Type B pancreatic cell (in vitro differentiated cells): ENCODE results near the gene SVBP. TPM values are rescaled to one million over a fixed set of nuclear protein-coding genes. Genes with fewer than 3 reads are reported as not detected.

Experiments
- DNase-seq: peaks from one replicate; pipeline ENCODE4 v3.0.0; 2021; ENCODE audit warnings: mixed read lengths; ENCODE audit not compliant: unreplicated experiment; ENCODE audit errors: extremely low spot score
- H3K27ac Mint-ChIP-seq: 2 replicates; pipeline ENCODE4 v1.8.0; 2021; ENCODE audit warnings: mild to moderate bottlenecking, mixed read lengths
- H3K27me3 Mint-ChIP-seq: 2 replicates; pipeline ENCODE4 v1.8.0; 2021; ENCODE audit warnings: mixed read lengths
- H3K36me3 Mint-ChIP-seq: 2 replicates; pipeline ENCODE4 v1.8.0; 2021; ENCODE audit warnings: mixed read lengths
- H3K4me1 Mint-ChIP-seq: one replicate; pipeline ENCODE4 v1.8.0; 2021; ENCODE audit warnings: mixed read lengths; ENCODE audit not compliant: unreplicated experiment
- H3K4me3 Mint-ChIP-seq: 2 replicates; pipeline ENCODE4 v1.8.0; 2021; ENCODE audit warnings: mild to moderate bottlenecking, mixed read lengths
- H3K9me3 Mint-ChIP-seq: 2 replicates; pipeline ENCODE4 v1.8.0; 2021; ENCODE audit warnings: mixed read lengths
- CTCF ChIP-seq: fragments of 200-600 bp; sonication (generic); conservative IDR thresholded peaks from 2 replicates; pipeline ENCODE4 v1.5.0; 2021; ENCODE audit warnings: antibody characterized with exemption, mild to moderate bottlenecking
- total RNA-seq: library from RNA; stranded (reverse); gene quantifications from 2 replicates; pipeline ENCODE4 v1.2.1, GENCODE V29; 2021; ENCODE audit warnings: low replicate concordance

The SVBP gene
- total RNA-seq, 1 donor from 2014 or later, result 42.9 TPM

GRCh38 chr1:42830631-42831030 lies 13.4 kb upstream of the SVBP start:
- no peak for DNase-seq
- H3K27ac Mint-ChIP-seq, result no peak overlapping the region
- H3K4me3 Mint-ChIP-seq, result no peak overlapping the region
- TF ChIP-seq CTCF, result no peak
- no peaks in the 10 kb centered on the region for H3K9me3 Mint-ChIP-seq
- H3K36me3 Mint-ChIP-seq, result no peaks in the 10 kb centered on the region
- H3K4me1 Mint-ChIP-seq, result peaks cover 10% of the 10 kb centered on the region
- H3K27me3 Mint-ChIP-seq, result no peaks in the 10 kb centered on the region

GRCh38 chr1:42825036-42825851 lies 8.0 kb upstream of the SVBP start:
- no peak overlapping the region for H3K27ac Mint-ChIP-seq
- H3K27me3 Mint-ChIP-seq, result no peaks in the 10 kb centered on the region
- H3K36me3 Mint-ChIP-seq, result no peaks in the 10 kb centered on the region
- peaks cover 22% of the 10 kb centered on the region for H3K4me1 Mint-ChIP-seq
- TF ChIP-seq CTCF, result no peak
- no peak for DNase-seq
- H3K4me3 Mint-ChIP-seq, result no peak overlapping the region
- no peaks in the 10 kb centered on the region for H3K9me3 Mint-ChIP-seq

- no peak for TF ChIP-seq CTCF
- no peaks in the 10 kb centered on the region for H3K27me3 Mint-ChIP-seq
- H3K4me1 Mint-ChIP-seq, result peaks cover 22% of the 10 kb centered on the region
- no peaks in the 10 kb centered on the region for H3K9me3 Mint-ChIP-seq
- no peak overlapping the region for H3K27ac Mint-ChIP-seq
- H3K36me3 Mint-ChIP-seq, result no peaks in the 10 kb centered on the region
- H3K4me3 Mint-ChIP-seq, result no peak overlapping the region
- no peak for DNase-seq
Measured at GRCh38 chr1:42824481-42825035, 7.4 kb upstream of the SVBP start.

GRCh38 chr1:42822800-42823392 lies 5.7 kb upstream of the SVBP start:
- H3K27me3 Mint-ChIP-seq, result no peaks in the 10 kb centered on the region
- peak overlapping the region; percentile 8 for H3K4me3 Mint-ChIP-seq
- peak overlapping the region; percentile 10 for H3K27ac Mint-ChIP-seq
- no peak for TF ChIP-seq CTCF
- H3K4me1 Mint-ChIP-seq, result peaks cover 22% of the 10 kb centered on the region
- DNase-seq, result no peak
- H3K36me3 Mint-ChIP-seq, result no peaks in the 10 kb centered on the region
- H3K9me3 Mint-ChIP-seq, result no peaks in the 10 kb centered on the region

GRCh38 chr1:42821690-42822089 lies 4.5 kb upstream of the SVBP start:
- Mint-ChIP-seq H3K9me3 (no peaks in the 10 kb centered on the region), H3K27ac (no peak overlapping the region), H3K4me3 (no peak overlapping the region), H3K4me1 (peaks cover 26% of the 10 kb centered on the region), H3K27me3 (no peaks in the 10 kb centered on the region), H3K36me3 (no peaks in the 10 kb centered on the region)
- TF ChIP-seq CTCF, result no peak
- DNase-seq, result no peak
